HG03103 (cell line): ENCODE results near the gene EIF1AD.

Experiments used
- ATAC-seq: cut with Tn5 transposase; IDR thresholded peaks from one replicate; pipeline ENCODE4 v1.9.1; 2021; ENCODE audit warnings: low read depth; ENCODE audit not compliant: unreplicated experiment

EIF1AD gene

GRCh38 chr11:66006134-66006890 lies 4.4 kb upstream of the EIF1AD start:
- no peak for ATAC-seq

GRCh38 chr11:66004186-66004585 lies 2.2 kb upstream of the EIF1AD start:
- no peak for ATAC-seq

DNA sequence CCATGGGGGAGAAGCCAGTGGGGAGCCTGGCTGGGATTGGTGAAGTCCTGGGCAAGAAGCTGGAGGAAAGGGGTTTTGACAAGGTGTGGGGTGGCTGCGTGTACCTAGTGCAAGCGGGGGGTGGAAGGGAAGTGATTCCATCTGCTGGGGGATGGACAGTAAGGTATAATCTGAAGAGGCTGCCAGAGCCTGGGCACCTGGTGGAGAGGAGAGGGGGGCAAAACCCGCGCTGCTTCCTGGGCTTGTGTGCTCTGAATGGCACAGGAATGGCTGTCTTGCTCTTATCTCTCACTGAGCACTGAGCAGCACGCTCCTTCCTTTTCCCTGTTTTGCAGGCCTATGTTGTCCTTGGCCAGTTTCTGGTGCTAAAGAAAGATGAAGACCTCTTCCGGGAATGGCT lies 1.3 kb upstream of the EIF1AD start:
- ATAC-seq = no peak

DNA sequence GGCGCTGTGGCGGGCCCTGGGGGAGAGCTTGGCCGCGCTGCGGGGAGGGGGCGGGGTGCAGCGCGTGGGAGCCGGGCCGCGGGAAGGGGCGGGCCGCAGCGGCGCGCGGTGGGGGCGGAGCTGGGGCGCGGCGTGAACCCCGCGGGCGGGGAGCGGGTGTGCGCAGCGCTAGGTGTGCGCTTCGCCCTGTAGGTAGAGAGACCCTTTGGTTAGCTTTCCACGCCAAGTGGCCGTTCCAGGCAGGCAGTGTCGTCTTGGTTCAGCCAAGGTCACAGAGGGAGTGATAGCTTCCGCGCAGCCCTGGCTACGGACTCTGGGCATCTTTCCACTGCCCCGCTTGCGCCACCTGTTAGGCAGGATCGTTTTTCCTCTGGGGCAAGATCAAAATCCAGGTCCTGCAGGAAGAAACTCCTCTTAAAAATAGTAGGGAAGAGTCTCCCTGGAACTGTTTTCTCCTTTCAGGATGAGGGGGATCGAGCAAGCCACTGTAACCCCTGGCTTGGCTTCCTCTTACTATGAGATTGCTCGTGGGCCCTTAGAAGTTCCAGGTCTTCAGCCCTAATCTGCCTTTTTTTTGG lies 780 bp upstream of the EIF1AD start:
- peak; percentile 34 for ATAC-seq

DNA sequence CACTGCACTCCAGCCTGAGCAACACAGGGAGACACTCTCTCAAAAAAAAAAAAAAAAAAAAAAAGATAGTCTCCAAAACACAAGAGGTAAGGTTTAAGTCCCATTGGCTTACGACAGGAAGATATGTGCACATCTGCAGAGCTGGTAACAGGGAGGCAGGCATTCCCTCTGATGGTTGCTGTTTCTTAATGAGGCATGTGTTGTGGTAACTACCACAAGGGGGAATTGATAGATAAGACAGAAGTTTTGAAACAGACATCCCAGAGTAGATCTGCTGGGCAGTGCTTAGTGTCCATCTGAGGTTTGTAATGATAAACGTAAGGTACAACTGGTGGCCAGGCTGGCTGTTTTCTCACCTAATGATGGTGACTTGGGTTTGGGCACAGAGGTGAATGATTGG lies 4.7 kb downstream of the EIF1AD start:
- ATAC-seq = no peak

GRCh38 chr11:65992056-65992455 lies 9.9 kb downstream of the EIF1AD start:
- ATAC-seq = no peak

- ATAC-seq = peak; percentile 81
These were observed 13.0 kb downstream of the EIF1AD start for GRCh38 chr11:65988791-65989592.

- no peak for ATAC-seq
These were observed 14.6 kb downstream of the EIF1AD start for GRCh38 chr11:65987336-65987735.

DNA sequence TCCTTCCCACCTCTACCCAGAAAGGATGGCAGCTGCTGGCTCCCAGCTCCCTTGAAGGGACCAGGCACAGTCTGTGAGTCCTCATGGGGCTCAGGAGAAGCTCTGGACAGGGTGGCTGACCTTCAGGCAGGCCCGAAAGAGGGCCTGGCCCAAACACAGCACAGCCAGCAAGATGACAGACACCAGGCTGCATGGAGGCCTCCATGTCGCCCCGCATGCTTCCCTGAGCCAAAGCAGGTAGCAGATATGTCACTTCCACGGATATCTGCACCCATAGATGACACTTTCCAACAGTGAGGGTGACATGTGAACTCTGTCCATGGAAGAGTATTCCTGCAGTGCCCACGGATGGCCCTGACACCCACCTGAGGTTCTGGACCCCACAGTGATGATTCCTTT lies 18.4 kb downstream of the EIF1AD start:
- no peak for ATAC-seq

DNA sequence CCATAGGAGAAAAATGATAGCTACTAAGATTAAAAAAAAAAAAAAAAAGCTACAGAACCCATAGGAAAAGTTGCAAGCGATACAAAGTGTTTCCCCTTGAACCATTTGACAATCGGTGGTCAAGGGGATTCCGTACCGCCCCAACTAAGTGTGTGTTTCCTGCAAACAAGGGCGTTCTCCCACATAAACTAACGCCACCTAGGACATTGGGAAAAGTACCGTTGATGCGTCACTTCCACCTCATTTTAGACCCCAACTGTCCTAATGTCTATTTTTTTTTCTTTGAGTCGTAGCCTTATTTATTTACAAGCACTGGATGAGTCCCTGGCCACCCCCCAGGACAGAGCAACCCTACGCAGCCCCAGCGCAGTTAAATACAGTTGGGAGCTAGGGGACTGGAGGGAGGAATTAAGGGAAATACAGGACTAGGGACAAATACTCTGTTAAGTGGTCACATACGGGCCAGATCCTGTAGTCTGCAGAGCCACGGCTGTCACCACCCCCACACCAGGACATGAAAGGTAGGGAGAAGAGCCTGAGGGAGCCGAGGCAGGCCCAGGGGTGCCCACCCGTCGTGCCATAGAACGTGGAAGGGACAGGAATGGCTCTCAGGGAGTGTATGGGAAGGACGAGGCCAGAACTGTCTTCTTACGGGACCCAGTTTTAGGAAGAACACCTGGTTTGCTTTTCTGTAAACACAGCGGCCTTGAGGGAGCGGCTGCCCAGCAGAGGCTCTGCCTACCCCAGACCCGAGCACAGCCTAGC lies 19.0 kb downstream of the EIF1AD start:
- no peak for ATAC-seq

DNA sequence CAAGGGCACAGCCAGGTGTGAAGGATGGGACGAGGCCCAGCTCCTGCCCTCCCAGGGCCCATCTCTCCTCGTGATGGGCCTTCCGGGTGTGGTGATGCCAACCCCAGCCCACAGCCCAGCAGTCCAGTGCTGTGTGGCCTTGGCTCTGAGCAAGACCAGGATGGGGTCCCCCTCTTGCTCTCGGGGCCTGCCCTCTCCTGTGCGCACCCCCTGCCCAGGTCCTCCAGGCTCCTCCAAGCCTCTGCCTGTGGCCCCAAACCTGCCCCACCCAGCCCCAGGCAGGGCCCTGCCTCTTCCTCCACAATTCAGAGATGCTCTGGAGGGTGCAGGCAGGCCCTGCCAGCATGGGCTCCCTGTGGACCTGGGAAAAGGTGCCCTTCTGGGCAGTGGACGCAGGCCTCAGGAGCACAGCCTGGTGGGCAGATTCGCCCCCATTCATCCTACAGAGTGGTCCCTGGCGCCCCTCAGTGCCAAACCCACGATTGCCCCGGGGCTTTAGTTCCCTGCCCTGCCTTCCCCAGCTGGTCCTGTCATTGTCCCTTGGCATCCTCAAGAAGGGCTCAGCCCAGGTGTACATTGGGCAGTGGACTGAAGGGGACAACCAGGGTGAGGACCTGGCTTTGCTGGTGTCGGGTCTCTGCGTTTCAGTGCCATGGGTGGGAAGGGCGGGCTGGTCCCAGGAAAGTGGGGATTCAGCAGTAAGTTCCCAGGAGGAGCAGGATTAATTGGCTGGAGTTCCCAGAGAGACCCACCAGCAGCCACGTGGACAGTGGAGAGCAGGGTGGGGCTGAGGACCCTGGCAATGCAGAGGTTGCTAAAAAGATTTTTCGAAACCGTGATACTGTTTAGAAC lies 19.8 kb downstream of the EIF1AD start:
- ATAC-seq = no peak

GRCh38 chr11:65981101-65981740 lies 20.7 kb downstream of the EIF1AD start:
- ATAC-seq = no peak

- no peak for ATAC-seq
These were observed 22.6 kb downstream of the EIF1AD start for GRCh38 chr11:65979261-65979759.

DNA sequence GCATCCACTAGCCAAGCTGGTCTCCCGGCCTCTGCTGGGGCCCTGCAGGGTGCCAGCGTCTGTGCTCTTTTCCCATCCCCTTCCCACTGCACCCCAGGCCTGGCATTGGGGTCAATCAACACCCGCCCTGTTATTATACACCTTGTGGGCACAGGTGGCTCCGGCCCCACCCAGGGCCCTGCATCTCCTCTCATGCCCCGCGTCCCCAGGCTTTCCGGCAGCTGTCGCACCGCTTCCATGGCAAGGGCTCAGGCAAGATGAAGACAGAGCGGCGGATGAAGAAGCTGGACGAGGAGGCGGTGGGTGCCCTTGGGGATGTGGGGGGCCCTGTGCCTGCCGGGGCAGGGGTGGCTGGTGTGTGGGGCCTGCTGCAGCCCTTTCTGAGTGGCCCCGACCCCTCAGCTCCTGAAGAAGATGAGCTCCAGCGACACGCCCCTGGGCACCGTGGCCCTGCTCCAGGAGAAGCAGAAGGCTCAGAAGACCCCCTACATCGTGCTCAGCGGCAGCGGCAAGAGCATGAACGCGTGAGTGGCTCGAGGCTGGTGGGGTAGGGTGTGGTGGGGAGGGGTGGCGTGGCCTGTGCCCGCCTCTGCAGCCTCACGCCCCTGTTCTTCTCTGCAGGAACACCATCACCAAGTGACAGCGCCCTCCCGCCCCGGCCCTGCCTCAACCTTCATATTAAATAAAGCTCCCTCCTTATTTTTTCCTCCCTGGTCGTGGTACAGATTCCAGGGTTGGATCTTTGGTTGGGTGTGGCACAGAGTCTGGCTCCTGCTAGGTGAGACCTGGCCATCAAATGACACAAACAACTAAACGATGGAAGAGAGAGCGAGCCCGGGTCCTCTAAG lies 23.3 kb downstream of the EIF1AD start:
- no peak for ATAC-seq

DNA sequence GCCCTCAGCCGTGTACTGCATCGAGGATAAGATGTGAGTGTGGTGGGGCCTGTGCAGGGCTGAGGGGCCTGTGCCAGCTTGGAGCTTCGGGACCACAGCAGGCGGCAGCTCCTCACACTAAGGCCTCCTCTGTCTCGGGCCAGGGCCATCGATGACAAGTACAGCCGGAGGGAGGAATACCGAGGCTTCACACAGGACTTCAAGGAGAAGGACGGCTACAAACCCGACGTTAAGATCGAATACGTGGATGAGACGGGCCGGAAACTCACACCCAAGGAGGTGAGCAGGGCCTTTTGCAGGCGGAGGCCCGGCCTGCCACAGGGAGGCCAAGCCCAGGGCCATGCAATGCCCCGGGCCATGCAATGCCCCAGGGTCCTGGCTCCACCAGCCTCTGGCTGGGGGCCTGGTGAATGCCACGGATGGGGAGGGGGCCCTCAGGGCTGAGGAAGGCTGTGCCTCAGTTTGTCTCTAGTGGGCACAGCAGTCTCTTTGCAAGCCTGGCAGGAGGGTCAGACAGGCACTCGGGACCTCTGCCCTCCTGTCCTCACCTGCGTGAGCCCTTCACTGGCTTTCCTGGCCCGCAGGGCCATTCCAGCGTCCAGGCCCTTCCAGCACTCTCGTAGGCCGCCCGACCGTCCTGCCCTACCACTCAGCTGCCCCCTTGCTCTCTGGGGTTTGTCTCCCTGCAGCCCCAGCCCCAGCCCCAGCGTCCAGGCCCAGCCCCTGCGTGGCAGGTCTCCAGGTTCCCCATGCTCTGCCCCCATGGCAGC lies 24.2 kb downstream of the EIF1AD start:
- ATAC-seq = no peak

GRCh38 chr11:65976216-65977176 lies 25.5 kb downstream of the EIF1AD start:
- no peak for ATAC-seq

GRCh38 chr11:65975771-65976170 lies 26.2 kb downstream of the EIF1AD start:
- ATAC-seq = no peak
